Measurements from ENCODE around the gene CCNT2. TPM values are rescaled to one million over a fixed set of nuclear protein-coding genes. Genes with fewer than 3 reads are reported as not detected.

Gene CCNT2
- total RNA-seq, 3 donors from 2014 or later = 37.9 to 51.7 (median 46.7) TPM

- no peaks in the 10 kb centered on the region for H3K36me3 ChIP-seq (ENCODE audit: low read depth)
- no peak for TF ChIP-seq CTCF (IDR thresholded peaks at IDR 0.05)
- DNase-seq (no peak), ATAC-seq (no peak)
- no peaks in the 10 kb centered on the region for H3K4me1 ChIP-seq (ENCODE audit: low read depth)
- H3K9me3 ChIP-seq = no peaks in the 10 kb centered on the region
- H3K4me3 ChIP-seq = no peak overlapping the region
- intact Hi-C loops (cut with DNase I, micrococcal nuclease) = no loop called here
Measured at GRCh38 chr2:134883552-134884293, 34.9 kb upstream of the CCNT2 start.

- no peaks in the 10 kb centered on the region for H3K4me1 ChIP-seq (ENCODE audit: low read depth)
- H3K4me3 ChIP-seq = no peak overlapping the region
- intact Hi-C loops (cut with DNase I, micrococcal nuclease) = no loop called here
- no peak for ATAC-seq
- no peaks in the 10 kb centered on the region for H3K36me3 ChIP-seq (ENCODE audit: low read depth)
- TF ChIP-seq CTCF (IDR thresholded peaks at IDR 0.05) = no peak
- H3K9me3 ChIP-seq = no peaks in the 10 kb centered on the region
- no peak for DNase-seq
Measured at GRCh38 chr2:134884435-134884834, 34.2 kb upstream of the CCNT2 start.

- H3K36me3 ChIP-seq (ENCODE audit: low read depth) = no peaks in the 10 kb centered on the region
- intact Hi-C loops (cut with DNase I, micrococcal nuclease) = loop anchor here in 1 of 2 donors (10.0 kb wide), 1 partner anchor 438 kb away; no protein-coding TSS in a partner anchor
- no peaks in the 10 kb centered on the region for H3K9me3 ChIP-seq
- no peak for TF ChIP-seq CTCF (IDR thresholded peaks at IDR 0.05)
- ATAC-seq (no peak), DNase-seq (no peak)
- H3K4me3 ChIP-seq = no peak overlapping the region
- no peaks in the 10 kb centered on the region for H3K4me1 ChIP-seq (ENCODE audit: low read depth)
Measured at GRCh38 chr2:134892282-134893035, 26.2 kb upstream of the CCNT2 start.

- no peak for TF ChIP-seq CTCF (IDR thresholded peaks at IDR 0.05)
- Histone ChIP-seq H3K36me3 (ENCODE audit: low read depth) (no peaks in the 10 kb centered on the region), H3K4me1 (ENCODE audit: low read depth) (no peaks in the 10 kb centered on the region), H3K9me3 (no peaks in the 10 kb centered on the region), H3K4me3 (no peak overlapping the region)
- intact Hi-C loops (cut with DNase I, micrococcal nuclease) = loop anchor here in 1 of 2 donors (10.0 kb wide), 1 partner anchor 443 kb away; no protein-coding TSS in a partner anchor
- ATAC-seq (no peak), DNase-seq (no peak)
Measured at GRCh38 chr2:134897932-134898331, 20.7 kb upstream of the CCNT2 start.

- no peak for ATAC-seq
Measured at GRCh38 chr2:134899204-134899603, 19.4 kb upstream of the CCNT2 start.

More at GRCh38 chr2:134899204-134899603, 19.4 kb upstream of the CCNT2 start:
- intact Hi-C loops (cut with DNase I, micrococcal nuclease) = loop anchor here in 1 of 2 donors (10.0 kb wide), 1 partner anchor 444 kb away; no protein-coding TSS in a partner anchor
- Histone ChIP-seq H3K36me3 (ENCODE audit: low read depth) (no peaks in the 10 kb centered on the region), H3K9me3 (no peaks in the 10 kb centered on the region), H3K4me3 (no peak overlapping the region), H3K4me1 (ENCODE audit: low read depth) (no peaks in the 10 kb centered on the region)
- TF ChIP-seq CTCF (IDR thresholded peaks at IDR 0.05) = no peak
- DNase-seq = no peak

All from mucosa of descending colon (tissue), 3 donors.